ENCODE data around the gene TRPM3. TPM values are rescaled to one million over a fixed set of nuclear protein-coding genes. Genes with fewer than 3 reads are reported as not detected.
A peak's percentile ranks its signal among the peaks of the same experiment; 100 is the strongest.

Gene TRPM3
- total RNA-seq, 1 experiment from 2014 or later, result 0.26 TPM

GRCh38 chr9:70533492-70533891 lies 587.9 kb downstream of the TRPM3 start:
- no TSS peak for BruUV-seq (replicated peaks)
- POLR2A ChIA-PET (ENCODE audit: unreplicated experiment), result no interaction called here
- intact Hi-C loops (cut with micrococcal nuclease; ENCODE audit: unreplicated experiment), result no loop called here

GRCh38 chr9:70532716-70533115 lies 588.7 kb downstream of the TRPM3 start:
- Histone ChIP-seq H2AFZ (no peak overlapping the region), H3K79me2 (ENCODE audit: low read depth) (no peaks in the 10 kb centered on the region), H3K27me3 (ENCODE audit: insufficient read depth, low read depth) (no peaks in the 10 kb centered on the region), H4K20me1 (ENCODE audit: insufficient read depth) (no peaks in the 10 kb centered on the region), H3K4me3 (no peak overlapping the region), H3K4me1 (replicated peaks; ENCODE audit: insufficient read depth) (peaks cover 15% of the 10 kb centered on the region; the same call in 1 of the 2 replicates), H3F3A (ENCODE audit: insufficient read depth, low read depth) (no peaks in the 10 kb centered on the region), H3K4me2 (no peak overlapping the region), H3K9me2 (ENCODE audit: insufficient read depth) (no peaks in the 10 kb centered on the region), H3K27ac (no peak overlapping the region), H3K9me3 (ENCODE audit: insufficient read depth, low read depth) (no peaks in the 10 kb centered on the region), H3K36me3 (ENCODE audit: low read depth) (no peaks in the 10 kb centered on the region)
- no peak for DNase-seq
- ChIA-PET POLR2A (ENCODE audit: unreplicated experiment) (no interaction called here), CTCF (no interaction called here)
- no TSS peak for BruUV-seq (replicated peaks)
- intact Hi-C loops (cut with micrococcal nuclease; ENCODE audit: unreplicated experiment), result no loop called here
- no peak for TF ChIP-seq EZH2 (IDR thresholded peaks at IDR 0.05; ENCODE audit: low read depth)
- TF ChIP-seq CTCF (conservative IDR thresholded peaks at IDR 0.05), result no peak

More at GRCh38 chr9:70533492-70533891, 587.9 kb downstream of the TRPM3 start:
- CTCF ChIA-PET, result no interaction called here
- H3K9me2 ChIP-seq (ENCODE audit: insufficient read depth), result no peaks in the 10 kb centered on the region
- H3K4me1 ChIP-seq (replicated peaks; ENCODE audit: insufficient read depth), result peaks cover 15% of the 10 kb centered on the region; the same call in 1 of the 2 replicates
- no peak overlapping the region for H3K4me3 ChIP-seq
- H3K79me2 ChIP-seq (ENCODE audit: low read depth), result no peaks in the 10 kb centered on the region
- H3F3A ChIP-seq (ENCODE audit: insufficient read depth, low read depth), result no peaks in the 10 kb centered on the region
- H3K4me2 ChIP-seq, result no peak overlapping the region; the same call in 1 of the 2 replicates
- no peak for DNase-seq
- no peaks in the 10 kb centered on the region for H3K27me3 ChIP-seq (ENCODE audit: insufficient read depth, low read depth)
- H3K9me3 ChIP-seq (ENCODE audit: insufficient read depth, low read depth), result no peaks in the 10 kb centered on the region
- no peak overlapping the region for H2AFZ ChIP-seq
- peak overlapping the region; percentile 52; the same call in 1 of the 2 replicates for H3K27ac ChIP-seq
- TF ChIP-seq CTCF (conservative IDR thresholded peaks at IDR 0.05), result no peak
- no peak for TF ChIP-seq EZH2 (IDR thresholded peaks at IDR 0.05; ENCODE audit: low read depth)
- no peaks in the 10 kb centered on the region for H4K20me1 ChIP-seq (ENCODE audit: insufficient read depth)
- H3K36me3 ChIP-seq (ENCODE audit: low read depth), result no peaks in the 10 kb centered on the region

GRCh38 chr9:70531311-70531710 lies 590.1 kb downstream of the TRPM3 start:
- no peak overlapping the region for H3K27ac ChIP-seq
- no peaks in the 10 kb centered on the region for H3K9me2 ChIP-seq (ENCODE audit: insufficient read depth)
- DNase-seq, result no peak
- H3K36me3 ChIP-seq (ENCODE audit: low read depth), result no peaks in the 10 kb centered on the region
- H3K4me3 ChIP-seq, result no peak overlapping the region
- no TSS peak for BruUV-seq (replicated peaks)
- intact Hi-C loops (cut with micrococcal nuclease; ENCODE audit: unreplicated experiment), result no loop called here
- CTCF ChIA-PET, result no interaction called here
- TF ChIP-seq EZH2 (IDR thresholded peaks at IDR 0.05; ENCODE audit: low read depth), result no peak
- TF ChIP-seq CTCF (conservative IDR thresholded peaks at IDR 0.05), result no peak
- peaks cover 15% of the 10 kb centered on the region; the same call in 1 of the 2 replicates for H3K4me1 ChIP-seq (replicated peaks; ENCODE audit: insufficient read depth)
- H3F3A ChIP-seq (ENCODE audit: insufficient read depth, low read depth), result no peaks in the 10 kb centered on the region
- no peaks in the 10 kb centered on the region for H3K79me2 ChIP-seq (ENCODE audit: low read depth)
- H3K27me3 ChIP-seq (ENCODE audit: insufficient read depth, low read depth), result no peaks in the 10 kb centered on the region
- no peak overlapping the region for H3K4me2 ChIP-seq
- POLR2A ChIA-PET (ENCODE audit: unreplicated experiment), result no interaction called here
- no peak overlapping the region for H2AFZ ChIP-seq
- no peaks in the 10 kb centered on the region for H4K20me1 ChIP-seq (ENCODE audit: insufficient read depth)
- no peaks in the 10 kb centered on the region for H3K9me3 ChIP-seq (ENCODE audit: insufficient read depth, low read depth)
